HG03139 (cell line): ENCODE results near the gene CSNK1G1.
"Not testable (repeated sequence)": the region's sequence is repeated elsewhere in the genome, so short reads cannot be mapped to it uniquely, and the experiment has no call there.

Experiments used
- ATAC-seq: cut with Tn5 transposase; IDR thresholded peaks from one replicate; pipeline ENCODE4 v1.9.1; 2021; ENCODE audit not compliant: unreplicated experiment

The CSNK1G1 gene

GRCh38 chr15:64288999-64289398 lies 67.0 kb downstream of the CSNK1G1 start:
- ATAC-seq: no peak

- no peak for ATAC-seq
Measured at GRCh38 chr15:64288577-64288976, 67.4 kb downstream of the CSNK1G1 start.

- no peak for ATAC-seq
Measured at GRCh38 chr15:64287953-64288352, 68.0 kb downstream of the CSNK1G1 start.

GRCh38 chr15:64286473-64286872 lies 69.5 kb downstream of the CSNK1G1 start:
- no peak for ATAC-seq

GRCh38 chr15:64285871-64286270 lies 70.1 kb downstream of the CSNK1G1 start:
- no peak for ATAC-seq

GRCh38 chr15:64285150-64285549 lies 70.8 kb downstream of the CSNK1G1 start:
- ATAC-seq: no peak

GRCh38 chr15:64284042-64284441 lies 71.9 kb downstream of the CSNK1G1 start:
- no peak for ATAC-seq

GRCh38 chr15:64282701-64283100 lies 73.3 kb downstream of the CSNK1G1 start:
- ATAC-seq: no peak

GRCh38 chr15:64279131-64279530 lies 76.8 kb downstream of the CSNK1G1 start:
- ATAC-seq: no peak

- ATAC-seq: no peak
Measured at GRCh38 chr15:64275934-64276333, 80.0 kb downstream of the CSNK1G1 start.

GRCh38 chr15:64274341-64274950 lies 81.5 kb downstream of the CSNK1G1 start:
- ATAC-seq: no peak

GRCh38 chr15:64267331-64267973 lies 88.5 kb downstream of the CSNK1G1 start:
- ATAC-seq: no peak

GRCh38 chr15:64265188-64265587 lies 90.8 kb downstream of the CSNK1G1 start:
- ATAC-seq: not testable (repeated sequence)

GRCh38 chr15:64264502-64264901 lies 91.5 kb downstream of the CSNK1G1 start:
- no peak for ATAC-seq

- ATAC-seq: no peak
Measured at GRCh38 chr15:64263567-64263966, 92.4 kb downstream of the CSNK1G1 start.

- ATAC-seq: no peak
Measured at GRCh38 chr15:64256051-64256450, 99.9 kb downstream of the CSNK1G1 start.

- no peak for ATAC-seq
Measured at GRCh38 chr15:64251658-64252057, 104.3 kb downstream of the CSNK1G1 start.

- ATAC-seq: no peak
Measured at GRCh38 chr15:64251121-64251520, 104.9 kb downstream of the CSNK1G1 start.

GRCh38 chr15:64249883-64250575 lies 105.9 kb downstream of the CSNK1G1 start:
- ATAC-seq: no peak

- ATAC-seq: no peak
Measured at GRCh38 chr15:64249406-64249805, 106.6 kb downstream of the CSNK1G1 start.

- peak; percentile 59 for ATAC-seq
Measured at GRCh38 chr15:64247906-64248541, 107.9 kb downstream of the CSNK1G1 start.

- ATAC-seq: no peak
Measured at GRCh38 chr15:64247535-64247905, 108.5 kb downstream of the CSNK1G1 start.
